WI38 (cell line): ENCODE measurements around the gene SPANXN2.
"Not testable (repeated sequence)": the region's sequence is repeated elsewhere in the genome, so short reads cannot be mapped to it uniquely, and the experiment has no call there.

Experiments used
- H3K4me3 ChIP-seq: 2 replicates; pipeline ENCODE4 v1.5.1; 2011; ENCODE audit warnings: low read depth, mild to moderate bottlenecking, control low read depth, low read length
- TF ChIP-seq, protein P1 (sequence below): IDR thresholded peaks from 2 replicates; pipeline ENCODE4 v1.5.1; 2012; ENCODE audit warnings: low read depth, mild to moderate bottlenecking, control low read depth, low read length

SPANXN2 gene, protein sequence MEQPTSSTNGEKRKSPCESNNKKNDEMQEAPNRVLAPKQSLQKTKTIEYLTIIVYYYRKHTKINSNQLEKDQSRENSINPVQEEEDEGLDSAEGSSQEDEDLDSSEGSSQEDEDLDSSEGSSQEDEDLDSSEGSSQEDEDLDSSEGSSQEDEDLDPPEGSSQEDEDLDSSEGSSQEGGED

DNA sequence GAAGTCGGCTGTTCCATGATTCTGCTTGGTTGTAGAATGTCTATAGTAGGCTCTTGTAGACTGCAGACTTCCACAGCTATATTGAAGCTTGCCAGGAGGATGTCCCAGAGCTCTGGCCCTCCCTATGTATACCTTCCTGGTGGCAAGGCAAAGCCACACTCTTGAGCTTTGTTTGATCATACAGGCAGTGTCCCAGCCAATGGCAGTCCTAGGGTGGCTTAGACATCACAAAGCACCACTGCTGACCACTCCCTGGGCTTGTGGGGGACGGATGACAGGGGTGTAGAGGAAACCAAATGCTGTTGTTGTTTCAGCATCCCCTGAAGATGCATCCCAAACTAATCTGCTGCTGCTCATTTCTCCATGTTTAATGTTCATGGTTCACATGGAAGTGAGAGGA, at the start of gene SPANXN2:
SPANXN2 (minus strand) TSS at position 101 of the 400 bp plus-strand sequence; CDS start at position 17, 84 bp downstream.
- H3K4me3 ChIP-seq, result not testable (repeated sequence)

DNA sequence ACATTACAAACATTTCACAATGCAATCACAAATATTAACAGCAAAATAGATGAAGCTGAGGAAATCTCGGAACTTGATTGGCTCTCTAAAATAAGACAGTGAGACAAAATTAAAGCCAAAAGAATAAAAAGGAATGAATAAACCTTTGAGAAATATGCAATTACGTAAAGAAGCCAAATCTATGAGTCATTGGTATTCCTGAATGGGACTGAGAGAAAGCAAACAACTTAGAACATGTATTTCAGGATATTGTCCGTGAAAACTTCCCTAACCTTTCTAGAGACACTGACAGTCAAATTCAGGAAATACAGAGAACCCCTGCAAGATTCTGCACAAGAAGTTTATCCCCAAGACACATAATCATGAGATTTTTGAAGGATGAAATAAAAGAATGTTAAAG, 48.4 kb upstream of the SPANXN2 start:
- TF ChIP-seq, protein P1, sequence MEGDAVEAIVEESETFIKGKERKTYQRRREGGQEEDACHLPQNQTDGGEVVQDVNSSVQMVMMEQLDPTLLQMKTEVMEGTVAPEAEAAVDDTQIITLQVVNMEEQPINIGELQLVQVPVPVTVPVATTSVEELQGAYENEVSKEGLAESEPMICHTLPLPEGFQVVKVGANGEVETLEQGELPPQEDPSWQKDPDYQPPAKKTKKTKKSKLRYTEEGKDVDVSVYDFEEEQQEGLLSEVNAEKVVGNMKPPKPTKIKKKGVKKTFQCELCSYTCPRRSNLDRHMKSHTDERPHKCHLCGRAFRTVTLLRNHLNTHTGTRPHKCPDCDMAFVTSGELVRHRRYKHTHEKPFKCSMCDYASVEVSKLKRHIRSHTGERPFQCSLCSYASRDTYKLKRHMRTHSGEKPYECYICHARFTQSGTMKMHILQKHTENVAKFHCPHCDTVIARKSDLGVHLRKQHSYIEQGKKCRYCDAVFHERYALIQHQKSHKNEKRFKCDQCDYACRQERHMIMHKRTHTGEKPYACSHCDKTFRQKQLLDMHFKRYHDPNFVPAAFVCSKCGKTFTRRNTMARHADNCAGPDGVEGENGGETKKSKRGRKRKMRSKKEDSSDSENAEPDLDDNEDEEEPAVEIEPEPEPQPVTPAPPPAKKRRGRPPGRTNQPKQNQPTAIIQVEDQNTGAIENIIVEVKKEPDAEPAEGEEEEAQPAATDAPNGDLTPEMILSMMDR, result no peak
- no peak overlapping the region for H3K4me3 ChIP-seq

DNA sequence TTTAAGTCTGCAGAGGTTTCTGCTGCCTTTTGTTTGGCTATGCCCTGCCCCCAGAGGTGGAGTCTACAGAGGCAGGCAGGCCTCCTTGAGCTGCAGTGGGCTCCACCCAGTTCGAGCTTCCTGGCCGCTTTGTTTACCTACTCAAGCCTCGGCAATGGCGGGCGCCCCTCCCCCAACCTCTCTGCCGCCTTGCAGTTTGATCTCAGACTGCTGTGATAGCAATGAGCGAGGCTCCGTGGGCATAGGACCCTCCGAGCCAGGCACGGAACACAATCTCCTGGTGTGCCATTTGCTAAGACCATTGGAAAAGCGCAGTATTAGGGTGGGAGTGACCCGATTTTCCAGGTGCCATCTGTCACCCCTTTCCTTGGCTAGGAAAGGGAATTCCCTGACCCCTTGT, 47.2 kb upstream of the SPANXN2 start:
- H3K4me3 ChIP-seq, result not testable (repeated sequence)

DNA sequence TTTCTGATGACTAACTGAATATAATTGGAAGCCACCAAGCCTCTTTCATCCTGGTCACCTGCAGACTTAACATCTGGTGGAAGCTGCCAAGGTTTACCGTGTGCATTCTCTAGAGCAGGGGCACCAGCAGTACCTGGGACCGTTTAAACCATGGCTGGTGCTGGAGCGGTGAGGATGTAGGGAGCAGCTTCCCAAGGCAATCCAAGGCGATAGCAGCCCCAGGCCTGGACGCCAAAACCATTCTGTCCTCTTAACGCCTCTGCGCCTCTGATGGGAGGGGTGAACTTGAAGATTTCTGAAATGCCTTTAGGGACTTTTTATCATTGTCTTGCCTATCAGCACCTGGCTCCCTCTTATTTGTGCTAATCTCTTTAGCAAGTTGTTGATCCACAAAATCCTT, 37.3 kb upstream of the SPANXN2 start:
- no peak overlapping the region for H3K4me3 ChIP-seq
- TF ChIP-seq, protein P1, result no peak

DNA sequence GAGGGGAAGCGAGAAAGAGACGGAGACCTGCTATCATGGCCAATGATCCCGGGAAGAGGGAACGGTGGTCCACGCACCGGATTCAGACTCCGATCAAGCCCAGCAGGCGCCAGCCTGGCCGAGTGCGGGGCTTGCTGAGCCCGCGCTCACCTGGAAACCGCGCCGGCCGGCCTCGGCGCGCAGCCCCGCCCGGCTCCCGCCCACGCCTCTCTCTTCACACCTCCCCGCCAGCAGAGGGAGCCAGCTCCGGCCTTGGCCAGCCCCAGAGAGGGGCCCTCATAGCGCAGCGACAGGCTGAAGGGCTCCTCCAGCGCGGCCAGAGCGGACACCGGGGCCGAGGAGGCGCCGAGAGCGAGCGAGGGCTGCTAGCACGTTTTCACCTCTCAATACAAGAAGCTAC, 36.8 kb upstream of the SPANXN2 start:
- H3K4me3 ChIP-seq, result no peak overlapping the region
- TF ChIP-seq, protein P1, result no peak

DNA sequence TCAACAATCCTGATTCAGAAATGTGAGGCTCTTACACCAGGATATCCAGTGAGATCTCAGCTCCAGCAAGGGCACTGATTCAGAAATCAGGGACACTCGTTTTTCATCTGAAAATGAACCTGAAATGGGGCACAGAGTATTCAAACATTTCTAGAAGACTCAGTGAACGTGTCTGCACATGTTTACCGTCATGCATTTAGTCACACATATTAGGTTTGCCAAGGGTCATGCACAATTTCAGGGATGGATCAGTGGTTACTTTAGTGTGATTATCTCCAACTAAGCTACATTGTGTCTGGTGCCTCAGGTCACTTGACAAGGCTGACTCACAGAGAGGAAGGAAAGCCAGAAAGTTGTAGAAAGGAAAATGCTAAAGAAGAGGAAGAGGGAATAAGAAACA, 33.6 kb upstream of the SPANXN2 start:
- H3K4me3 ChIP-seq, result no peak overlapping the region
- TF ChIP-seq, protein P1, result no peak

DNA sequence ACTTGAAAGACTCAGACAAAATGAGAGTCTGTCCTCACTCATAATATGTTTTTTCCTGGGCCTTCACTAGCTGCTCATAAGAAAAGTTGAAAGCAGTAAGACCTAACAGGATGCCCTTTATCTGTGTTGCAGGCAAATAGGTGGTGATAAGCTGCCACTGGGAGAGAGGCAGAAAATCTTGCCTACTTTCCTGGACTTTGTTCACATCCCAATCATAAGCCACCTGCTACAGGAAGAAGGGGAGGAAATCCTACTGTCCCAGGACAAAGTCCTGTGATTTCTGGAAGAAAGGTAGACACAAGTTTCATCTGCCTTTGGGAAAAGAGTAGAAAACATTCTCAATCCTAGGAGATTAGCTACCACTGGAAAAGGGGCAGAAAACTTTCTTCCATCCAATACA, 13.3 kb upstream of the SPANXN2 start:
- TF ChIP-seq, protein P1, result no peak
- H3K4me3 ChIP-seq, result no peak overlapping the region

DNA sequence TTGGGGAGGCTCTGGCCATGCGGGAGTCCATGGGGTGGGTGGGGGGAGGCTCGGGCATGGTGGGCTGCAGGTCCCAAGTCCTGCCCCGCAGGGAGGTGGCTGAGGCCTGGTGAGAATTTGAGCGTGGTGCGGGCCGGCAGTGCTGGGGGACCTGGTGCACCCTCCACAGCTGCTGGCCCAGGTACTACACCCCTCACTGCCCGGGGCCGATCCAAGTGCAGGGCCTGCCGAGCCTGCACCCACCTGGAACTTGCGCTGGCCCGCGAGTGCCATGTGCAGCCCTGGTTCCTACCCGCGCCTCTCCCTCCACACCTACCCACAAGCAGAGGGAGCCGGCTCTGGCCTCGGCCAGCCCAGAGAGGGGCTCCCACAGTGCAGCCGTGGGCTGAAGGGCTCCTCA, 5.7 kb upstream of the SPANXN2 start:
- H3K4me3 ChIP-seq, result no peak overlapping the region
- TF ChIP-seq, protein P1, result no peak
